Smooth muscle cell (in vitro differentiated cells): ENCODE results near the gene ANKDD1A. TPM values are rescaled to one million over a fixed set of nuclear protein-coding genes. Genes with fewer than 3 reads are reported as not detected.

Experiments used
- DNase-seq: peaks from one replicate; lab custom pipeline; 2025; ENCODE audit not compliant: unreplicated experiment; lab: John Stamatoyannopoulos, UW
- H2AFZ ChIP-seq: fragments of 200-600 bp; sonication (generic); 2 replicates; pipeline ENCODE4 v1.6.0; 2016; ENCODE audit warnings: antibody characterized with exemption, low read depth, mild to moderate bottlenecking
- H3F3A ChIP-seq: fragments of 200-600 bp; sonication (generic); 2 replicates; pipeline ENCODE4 v1.6.0; 2017; ENCODE audit warnings: antibody characterized with exemption, low read depth
- H3K27ac ChIP-seq: fragments of 200-600 bp; sonication (generic); 2 replicates; pipeline ENCODE4 v1.5.1; 2016; ENCODE audit warnings: low read depth, mild to moderate bottlenecking
- H3K27me3 ChIP-seq: fragments of 200-600 bp; sonication (generic); 2 replicates; pipeline ENCODE4 v1.6.1; 2016; ENCODE audit warnings: low read depth, mild to moderate bottlenecking
- H3K36me3 ChIP-seq: fragments of 200-600 bp; sonication (generic); 2 replicates; pipeline ENCODE4 v1.5.1; 2016; ENCODE audit warnings: low read depth
- H3K4me1 ChIP-seq: fragments of 200-600 bp; sonication (generic); 2 replicates; pipeline ENCODE4 v1.5.1; 2016; ENCODE audit warnings: low read depth
- H3K4me2 ChIP-seq: fragments of 200-600 bp; sonication (generic); 2 replicates; pipeline ENCODE4 v1.6.0; 2016; ENCODE audit warnings: mild to moderate bottlenecking
- H3K4me3 ChIP-seq: fragments of 200-600 bp; sonication (generic); 2 replicates; pipeline ENCODE4 v1.5.1; 2016; ENCODE audit warnings: mild to moderate bottlenecking
- H3K79me2 ChIP-seq: fragments of 200-600 bp; sonication (generic); 2 replicates; pipeline ENCODE4 v1.6.0; 2016; ENCODE audit warnings: low read depth, mild to moderate bottlenecking
- H3K9ac ChIP-seq: fragments of 200-600 bp; sonication (generic); 2 replicates; pipeline ENCODE4 v1.6.0; 2016; ENCODE audit warnings: low read depth
- H3K9me3 ChIP-seq: fragments of 200-600 bp; sonication (generic); replicated peaks from 2 replicates; pipeline ENCODE4 v1.5.1; 2016; ENCODE audit warnings: low read depth
- H4K20me1 ChIP-seq: fragments of 200-600 bp; sonication (generic); 2 replicates; pipeline ENCODE4 v1.6.0; 2016; ENCODE audit warnings: low read depth
- CTCF ChIP-seq: fragments of 200-600 bp; sonication (generic); IDR thresholded peaks from 2 replicates; pipeline ENCODE4 v1.5.1; 2017; ENCODE audit warnings: borderline replicate concordance, mild to moderate bottlenecking, antibody characterized with exemption; ENCODE audit not compliant: insufficient read depth, poor library complexity, severe bottlenecking
- WGBS: methylation state at CpG from one replicate; pipeline ENCODE4 v1.1.7; 2016; ENCODE audit warnings: low lambda C conversion rate; 5-methylcytosine and 5-hydroxymethylcytosine counted together
- polyA plus RNA-seq: library from polyadenylated mRNA; unstranded; fragments of >200 nt; fragmentation: Nextera tagmentation; extraction: Ambion mirVana; gene quantifications from 2 replicates; pipeline ENCODE4 v1.2.1, GENCODE V29; 2016
- total RNA-seq: library from RNA; depleted of rRNA; stranded (reverse); fragments of >200 nt; gene quantifications from 2 replicates; pipeline ENCODE4 v1.2.3, GENCODE V29; 2014

The ANKDD1A gene
- total and polyA plus RNA-seq, 2 experiments from 2014 or later = 1.3 to 2.8 TPM

DNA sequence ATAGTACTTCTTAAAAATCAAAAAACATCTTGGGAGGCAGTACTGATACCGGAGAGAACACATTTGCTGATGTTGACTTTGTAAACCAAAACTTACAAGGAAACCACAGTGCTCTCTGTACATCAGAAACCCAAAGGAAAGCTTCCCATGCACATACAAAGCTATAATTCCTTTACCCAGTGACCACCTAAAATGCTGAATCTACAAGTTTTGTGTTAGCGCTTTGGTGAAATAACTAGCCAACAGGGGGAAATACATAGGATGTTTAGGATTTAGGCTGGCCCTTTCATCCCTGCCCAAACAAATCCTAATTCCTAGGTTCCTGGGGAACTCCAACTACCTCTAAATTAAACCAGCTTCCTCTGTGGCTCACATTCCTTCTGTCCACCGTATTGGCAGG is 93.3 kb downstream of the ANKDD1A start:
- Histone ChIP-seq H3K27me3 (no peaks in the 10 kb centered on the region), H3K4me3 (no peak overlapping the region), H3F3A (no peaks in the 10 kb centered on the region), H3K9me3 (no peaks in the 10 kb centered on the region), H3K9ac (no peak overlapping the region), H4K20me1 (no peaks in the 10 kb centered on the region), H3K79me2 (no peaks in the 10 kb centered on the region), H3K36me3 (no peaks in the 10 kb centered on the region), H3K4me1 (peaks cover 6% of the 10 kb centered on the region), H3K27ac (no peak overlapping the region), H3K4me2 (no peak overlapping the region), H2AFZ (no peak overlapping the region)
- DNase-seq = no peak
- no peak for TF ChIP-seq CTCF
- WGBS = 93% methylated on average over 3 of the region's 3 CpGs

GRCh38 chr15:65006876-65007275 is 95.2 kb downstream of the ANKDD1A start:
- 49% methylated on average over 3 of the region's 3 CpGs for WGBS
- Histone ChIP-seq H3K27ac (no peak overlapping the region), H2AFZ (no peak overlapping the region), H3K9me3 (no peaks in the 10 kb centered on the region), H4K20me1 (no peaks in the 10 kb centered on the region), H3F3A (no peaks in the 10 kb centered on the region), H3K4me1 (peaks cover 6% of the 10 kb centered on the region), H3K36me3 (peaks cover 4% of the 10 kb centered on the region), H3K9ac (no peak overlapping the region), H3K79me2 (no peaks in the 10 kb centered on the region), H3K4me2 (no peak overlapping the region), H3K27me3 (no peaks in the 10 kb centered on the region), H3K4me3 (no peak overlapping the region)
- no peak for TF ChIP-seq CTCF
- DNase-seq = no peak

Other genes starting within 250 kb of the ANKDD1A start
- 0.81 and 1.5 TPM in 2 replicates for gene RBPMS2, start 136.3 kb upstream of the ANKDD1A start, total RNA-seq
- gene RBPMS2, start 136.3 kb upstream of the ANKDD1A start, polyA plus RNA-seq = 22.1 and 22.2 TPM in 2 replicates
- gene PIF1, start 86.3 kb upstream of the ANKDD1A start, total RNA-seq = 0.40 and 1.6 TPM in 2 replicates
- gene PIF1, start 86.3 kb upstream of the ANKDD1A start, polyA plus RNA-seq = 1.5 TPM in 2 replicates
- gene PLEKHO2, start 70.0 kb upstream of the ANKDD1A start, total RNA-seq = 7.9 and 13.7 TPM in 2 replicates
- 16.3 and 20.0 TPM in 2 replicates for gene PLEKHO2, start 70.0 kb upstream of the ANKDD1A start, polyA plus RNA-seq
- gene SPG21, start 78.0 kb downstream of the ANKDD1A start, total RNA-seq = 84.8 and 94.4 TPM in 2 replicates
- gene SPG21, start 78.0 kb downstream of the ANKDD1A start, polyA plus RNA-seq = 95.0 and 110 TPM in 2 replicates
- 16.8 and 19.9 TPM in 2 replicates for gene MTFMT, start 117.7 kb downstream of the ANKDD1A start, total RNA-seq
- 11.3 and 15.5 TPM in 2 replicates for gene MTFMT, start 117.7 kb downstream of the ANKDD1A start, polyA plus RNA-seq
- gene SLC51B, start 133.5 kb downstream of the ANKDD1A start, total RNA-seq = not detected in 2 replicates
- not detected in 2 replicates for gene SLC51B, start 133.5 kb downstream of the ANKDD1A start, polyA plus RNA-seq
- gene RASL12, start 156.1 kb downstream of the ANKDD1A start, total RNA-seq = 8.7 and 11.8 TPM in 2 replicates
- gene RASL12, start 156.1 kb downstream of the ANKDD1A start, polyA plus RNA-seq = 14.6 and 15.0 TPM in 2 replicates
- not detected in 2 replicates for gene KBTBD13, start 164.8 kb downstream of the ANKDD1A start, total RNA-seq
- 0.11 and 0.66 TPM in 2 replicates for gene KBTBD13, start 164.8 kb downstream of the ANKDD1A start, polyA plus RNA-seq
- 0.90 and 1.0 TPM in 2 replicates for gene UBAP1L, start 203.3 kb downstream of the ANKDD1A start, total RNA-seq
- 1.2 and 3.1 TPM in 2 replicates for gene UBAP1L, start 203.3 kb downstream of the ANKDD1A start, polyA plus RNA-seq
- 13.4 and 14.3 TPM in 2 replicates for gene PDCD7, start 221.9 kb downstream of the ANKDD1A start, total RNA-seq
- gene PDCD7, start 221.9 kb downstream of the ANKDD1A start, polyA plus RNA-seq = 10.4 and 11.6 TPM in 2 replicates